Natural killer cell (primary cell): ENCODE data around the gene KIRREL3. TPM values are rescaled to one million over a fixed set of nuclear protein-coding genes. Genes with fewer than 3 reads are reported as not detected.

Experiments
- ATAC-seq, 3 donors: fragments of 150-1000 bp in 2 of 3; fragments of 200-7000 bp in 1 of 3; cut with Tn5 transposase; 1 replicate in 1 of 3; 2 replicates in 2 of 3; pipeline ENCODE4 v1.10.0; 2021; ENCODE audit warnings: mild to moderate bottlenecking in 2 of 3, moderate library complexity in 2 of 3
- DNase-seq, 2 donors: peaks; one replicate each; pipeline versions ENCODE4 v3.0.0 to v3.0.0-alpha.2; 2013 to 2021; ENCODE audit warnings: mixed read lengths in 1 of 2
- H3K27ac ChIP-seq: one replicate; pipeline ENCODE4 v1.5.1; 2013; ENCODE audit warnings: mild to moderate bottlenecking, low read length
- H3K27me3 ChIP-seq: one replicate; pipeline ENCODE4 v1.6.1; 2013; ENCODE audit warnings: low read length; ENCODE audit not compliant: control insufficient read depth, insufficient read depth
- H3K36me3 ChIP-seq: one replicate; pipeline ENCODE4 v1.6.1; 2013; ENCODE audit warnings: low read length; ENCODE audit not compliant: control insufficient read depth, insufficient read depth
- H3K4me1 ChIP-seq: one replicate; pipeline ENCODE4 v1.6.1; 2013; ENCODE audit warnings: low read length; ENCODE audit not compliant: control insufficient read depth, insufficient read depth
- H3K4me3 ChIP-seq: one replicate; pipeline ENCODE4 v1.5.1; 2013; ENCODE audit warnings: low read length
- H3K9me3 ChIP-seq: one replicate; pipeline ENCODE4 v1.6.1; 2013; ENCODE audit warnings: low read length; ENCODE audit not compliant: control insufficient read depth, insufficient read depth
- H3K27ac Mint-ChIP-seq, 2 donors: one replicate each; pipeline ENCODE4 v1.8.0; 2022; ENCODE audit warnings: mild to moderate bottlenecking in 2 of 2, mixed read lengths in 2 of 2, moderate library complexity in 1 of 2
- H3K27me3 Mint-ChIP-seq, 2 donors: one replicate each; pipeline ENCODE4 v1.8.0; 2022; ENCODE audit warnings: low read depth in 2 of 2, mixed read lengths in 2 of 2
- H3K36me3 Mint-ChIP-seq: one replicate; pipeline ENCODE4 v1.8.0; 2022; ENCODE audit warnings: mixed read lengths
- H3K4me1 Mint-ChIP-seq, 2 donors: one replicate each; pipeline ENCODE4 v1.8.0; 2022; ENCODE audit warnings: mixed read lengths in 2 of 2
- H3K4me3 Mint-ChIP-seq: one replicate; pipeline ENCODE4 v1.8.0; 2022; ENCODE audit warnings: mild to moderate bottlenecking, moderate library complexity, mixed read lengths
- H3K9me3 Mint-ChIP-seq, 2 donors: one replicate each; pipeline ENCODE4 v1.8.0; 2022; ENCODE audit warnings: mixed read lengths in 2 of 2
- WGBS: methylation state at CpG from one replicate; pipeline ENCODE4 v1.1.7; 2013; ENCODE audit warnings: missing lambda C conversion rate; ENCODE audit not compliant: insufficient coverage; 5-methylcytosine and 5-hydroxymethylcytosine counted together
- intact Hi-C: fragments of 100-400 bp; cut with micrococcal nuclease; formaldehyde crosslinking; loops from one replicate; pipeline ENCODE4 v1.14.2; 2022
- total RNA-seq, 4 donors: library from RNA; stranded (reverse); fragments of 120-200 nt in 1 of 4; gene quantifications; one replicate each; pipeline versions ENCODE4 v1.2.3 to v1.2.4, GENCODE V29; 2013 to 2022
- TF ChIP-seq, protein P1 (sequence below): fragments of 200-600 bp; IDR thresholded peaks from one replicate; pipeline ENCODE4 v1.8.0; 2022; ENCODE audit warnings: antibody characterized with exemption

The KIRREL3 gene
- total RNA-seq, 3 donors from 2014 or later (not counting 1 experiment from before 2014, with no cell fraction given), result not detected

DNA sequence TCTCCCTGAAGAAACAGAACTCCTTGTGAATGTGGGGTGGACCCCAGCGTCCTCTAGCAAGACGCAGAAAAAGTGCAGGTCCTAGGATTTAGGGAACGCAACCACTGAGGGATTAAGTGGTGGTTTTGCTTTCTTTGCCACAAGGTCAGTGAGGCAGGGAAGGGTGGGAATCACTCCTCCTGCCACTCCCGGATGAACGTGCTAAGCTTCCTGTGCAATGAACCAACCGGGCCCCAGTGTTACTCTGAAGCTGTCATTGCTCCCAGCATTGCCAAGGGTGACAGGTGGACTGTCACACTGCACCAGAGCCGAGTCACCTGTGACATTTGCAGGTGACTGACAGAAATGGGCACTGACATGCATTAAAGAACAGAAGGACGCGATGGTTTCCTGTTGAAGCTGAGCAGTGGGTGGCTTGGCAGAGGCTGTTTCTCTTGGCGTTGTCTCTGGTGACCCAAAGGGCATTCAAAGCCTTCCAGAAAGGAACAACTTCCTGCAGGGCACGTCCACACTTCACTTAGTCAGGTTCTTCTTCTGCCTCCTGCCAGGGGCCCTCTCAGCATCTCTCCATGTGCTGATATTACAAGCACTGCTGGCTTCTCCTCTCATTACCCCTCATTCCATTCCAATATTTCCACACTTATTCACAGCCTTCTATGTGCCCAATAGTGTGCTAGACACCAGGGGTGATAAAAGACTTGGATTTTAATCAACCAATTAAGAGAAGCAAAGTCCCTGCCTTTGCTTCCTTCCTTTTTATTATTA, 9.7 kb downstream of the KIRREL3 start:
- Histone ChIP-seq H3K36me3 (no peaks in the 10 kb centered on the region), H3K27ac (no peak overlapping the region), H3K4me3 (no peak overlapping the region), H3K4me1 (no peaks in the 10 kb centered on the region), H3K27me3 (no peaks in the 10 kb centered on the region), H3K9me3 (no peaks in the 10 kb centered on the region)
- H3K4me3 Mint-ChIP-seq, result no peak overlapping the region
- TF ChIP-seq, protein P1, sequence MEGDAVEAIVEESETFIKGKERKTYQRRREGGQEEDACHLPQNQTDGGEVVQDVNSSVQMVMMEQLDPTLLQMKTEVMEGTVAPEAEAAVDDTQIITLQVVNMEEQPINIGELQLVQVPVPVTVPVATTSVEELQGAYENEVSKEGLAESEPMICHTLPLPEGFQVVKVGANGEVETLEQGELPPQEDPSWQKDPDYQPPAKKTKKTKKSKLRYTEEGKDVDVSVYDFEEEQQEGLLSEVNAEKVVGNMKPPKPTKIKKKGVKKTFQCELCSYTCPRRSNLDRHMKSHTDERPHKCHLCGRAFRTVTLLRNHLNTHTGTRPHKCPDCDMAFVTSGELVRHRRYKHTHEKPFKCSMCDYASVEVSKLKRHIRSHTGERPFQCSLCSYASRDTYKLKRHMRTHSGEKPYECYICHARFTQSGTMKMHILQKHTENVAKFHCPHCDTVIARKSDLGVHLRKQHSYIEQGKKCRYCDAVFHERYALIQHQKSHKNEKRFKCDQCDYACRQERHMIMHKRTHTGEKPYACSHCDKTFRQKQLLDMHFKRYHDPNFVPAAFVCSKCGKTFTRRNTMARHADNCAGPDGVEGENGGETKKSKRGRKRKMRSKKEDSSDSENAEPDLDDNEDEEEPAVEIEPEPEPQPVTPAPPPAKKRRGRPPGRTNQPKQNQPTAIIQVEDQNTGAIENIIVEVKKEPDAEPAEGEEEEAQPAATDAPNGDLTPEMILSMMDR, result peak; percentile 41
- no peak for ATAC-seq
- no peaks in the 10 kb centered on the region for H3K36me3 Mint-ChIP-seq
- H3K27ac Mint-ChIP-seq, result no peak overlapping the region
- WGBS, result 49% methylated on average over 11 of the region's 11 CpGs
- peaks cover 22 to 38% of the 10 kb centered on the region in 2 donors for H3K27me3 Mint-ChIP-seq
- H3K4me1 Mint-ChIP-seq, result peaks cover 0 to 5% of the 10 kb centered on the region in 2 donors
- intact Hi-C loops, result loop anchor here (1.0 to 5.0 kb wide), 3 partner anchors 275 to 1069 kb away; no protein-coding TSS in a partner anchor
- DNase-seq, result no peak
- no peaks in the 10 kb centered on the region for H3K9me3 Mint-ChIP-seq

DNA sequence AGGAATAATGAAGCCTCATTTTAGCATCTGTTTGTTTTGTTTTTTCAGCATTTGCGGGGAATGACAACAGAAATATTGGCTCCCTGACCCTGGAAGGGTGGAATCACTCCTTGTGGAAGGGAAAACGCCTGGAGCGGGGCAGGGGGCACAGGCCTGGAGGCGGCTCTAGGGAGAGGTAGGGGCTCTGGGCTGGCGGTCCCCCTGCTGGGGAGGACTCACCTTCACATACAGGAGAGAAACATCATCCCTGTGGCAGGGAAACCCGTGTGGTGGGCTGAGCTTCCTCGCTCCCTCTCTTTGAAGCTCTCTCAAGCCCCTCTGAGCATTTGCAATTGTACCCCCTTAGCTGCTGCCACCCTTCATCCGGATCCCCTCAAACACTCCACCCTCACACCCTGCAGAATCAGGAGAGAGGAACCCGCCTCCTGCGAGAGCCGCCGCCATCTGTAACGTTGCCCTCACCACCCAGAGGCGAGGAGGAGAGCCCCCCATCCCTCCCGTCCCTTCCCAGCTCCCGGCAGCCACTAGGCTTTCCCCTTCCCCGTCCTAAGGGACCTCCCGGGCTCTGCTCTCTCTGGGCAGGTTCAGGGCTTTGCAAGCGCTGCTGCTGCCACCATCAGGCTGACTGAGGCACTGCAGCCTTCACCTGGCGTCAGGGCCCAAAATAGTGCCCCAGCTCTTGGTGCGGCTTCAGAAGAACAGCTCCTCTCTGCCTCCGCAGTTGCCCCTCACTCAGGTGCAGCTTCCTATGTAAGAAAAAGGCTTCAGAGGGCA, 10.4 kb downstream of the KIRREL3 start:
- 24% methylated on average over 22 of the region's 22 CpGs for WGBS
- H3K4me1 ChIP-seq, result no peaks in the 10 kb centered on the region
- H3K27me3 ChIP-seq, result no peaks in the 10 kb centered on the region
- no peak overlapping the region for H3K4me3 ChIP-seq
- TF ChIP-seq, protein P1, result peak; percentile 78
- ATAC-seq (peak; percentile 64 to 90 (median 69)), DNase-seq (peak; percentile 56 to 62)
- Mint-ChIP-seq H3K27ac (no peak overlapping the region), H3K4me3 (no peak overlapping the region), H3K9me3 (no peaks in the 10 kb centered on the region), H3K27me3 (peaks cover 19 to 46% of the 10 kb centered on the region in 2 donors), H3K36me3 (no peaks in the 10 kb centered on the region), H3K4me1 (peaks cover 0 to 5% of the 10 kb centered on the region in 2 donors)
- H3K36me3 ChIP-seq, result no peaks in the 10 kb centered on the region
- no peak overlapping the region for H3K27ac ChIP-seq
- intact Hi-C loops, result loop anchor here (1.0 to 5.0 kb wide), 3 partner anchors 274 to 1068 kb away; no protein-coding TSS in a partner anchor
- H3K9me3 ChIP-seq, result no peaks in the 10 kb centered on the region

DNA sequence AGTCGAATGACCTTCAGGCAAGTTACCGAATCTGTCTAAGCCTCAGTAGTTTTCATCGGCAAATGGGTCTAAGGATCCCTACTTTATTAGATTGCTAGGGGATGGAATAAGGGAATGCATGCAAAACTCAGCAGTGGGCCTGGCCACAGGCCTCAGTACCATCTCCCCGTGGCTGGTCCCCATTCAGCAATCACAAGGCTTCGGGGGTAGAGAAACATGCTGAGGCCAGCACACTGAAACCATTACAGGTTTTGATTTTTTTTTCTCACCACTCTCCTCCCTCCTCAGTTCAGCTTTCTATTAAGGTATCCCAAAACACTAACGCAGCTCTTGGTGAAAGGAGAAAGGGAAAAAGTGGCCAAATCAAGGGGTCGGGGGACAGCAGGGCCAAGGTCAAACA, 11.9 kb downstream of the KIRREL3 start:
- intact Hi-C loops, result no loop called here
- Histone ChIP-seq H3K4me1 (no peaks in the 10 kb centered on the region), H3K36me3 (no peaks in the 10 kb centered on the region), H3K27ac (no peak overlapping the region), H3K27me3 (no peaks in the 10 kb centered on the region), H3K9me3 (no peaks in the 10 kb centered on the region), H3K4me3 (no peak overlapping the region)
- ATAC-seq (no peak), DNase-seq (no peak)
- TF ChIP-seq, protein P1, result no peak
- Mint-ChIP-seq H3K4me1 (peaks cover 0 to 5% of the 10 kb centered on the region in 2 donors), H3K9me3 (no peaks in the 10 kb centered on the region), H3K4me3 (no peak overlapping the region), H3K36me3 (no peaks in the 10 kb centered on the region), H3K27ac (no peak overlapping the region), H3K27me3 (peaks cover 21 to 49% of the 10 kb centered on the region in 2 donors)
- WGBS, result 88% methylated on average over 7 of the region's 7 CpGs
